Fibroblast of mammary gland (primary cell): ENCODE measurements around the gene PPP6R2.

Source experiments
- DNase-seq: peaks from one replicate; pipeline ENCODE4 v3.0.0-alpha.2; 2010; ENCODE audit warnings: low read depth
- H3K4me3 ChIP-seq: 2 replicates; pipeline ENCODE4 v1.5.1; 2011; ENCODE audit warnings: low read depth, mild to moderate bottlenecking, low read length, moderate library complexity; ENCODE audit not compliant: control insufficient read depth
- CTCF ChIP-seq: conservative IDR thresholded peaks from 2 replicates; pipeline ENCODE4 v1.5.1; 2011; ENCODE audit warnings: low read depth, low read length, inconsistent platforms; ENCODE audit not compliant: control insufficient read depth, insufficient read depth

Gene PPP6R2

GRCh38 chr22:50465066-50465930, 122.2 kb downstream of the PPP6R2 start:
- no peak overlapping the region for H3K4me3 ChIP-seq
- no peak for TF ChIP-seq CTCF
- DNase-seq = no peak

- TF ChIP-seq CTCF = no peak
- no peak for DNase-seq
- no peak overlapping the region for H3K4me3 ChIP-seq
These were observed 124.2 kb downstream of the PPP6R2 start for GRCh38 chr22:50467341-50467740.

GRCh38 chr22:50467773-50468440, 124.8 kb downstream of the PPP6R2 start:
- no peak overlapping the region for H3K4me3 ChIP-seq
- no peak for TF ChIP-seq CTCF
- DNase-seq = no peak

- no peak for TF ChIP-seq CTCF
- no peak overlapping the region for H3K4me3 ChIP-seq
- DNase-seq = no peak
These were observed 125.5 kb downstream of the PPP6R2 start for GRCh38 chr22:50468626-50469025.

- no peak overlapping the region for H3K4me3 ChIP-seq
- TF ChIP-seq CTCF = no peak
- DNase-seq = peak; percentile 30
These were observed 126.5 kb downstream of the PPP6R2 start for GRCh38 chr22:50469377-50470305.

- TF ChIP-seq CTCF = no peak
These were observed 127.4 kb downstream of the PPP6R2 start for GRCh38 chr22:50470491-50470890.

More at GRCh38 chr22:50470491-50470890, 127.4 kb downstream of the PPP6R2 start:
- no peak for DNase-seq
- no peak overlapping the region for H3K4me3 ChIP-seq
